C4-2B (cell line): ENCODE data around the gene SHANK1.

Experiments
- ZFX ChIP-seq: fragments of 450-650 bp; IDR thresholded peaks from 2 replicates; pipeline ENCODE4 v1.6.1; 2017
- TF ChIP-seq, protein P1 (sequence below): fragments of 450-650 bp; conservative IDR thresholded peaks from 2 replicates; pipeline ENCODE4 v1.5.1; 2017; ENCODE audit warnings: mild to moderate bottlenecking

DNA sequence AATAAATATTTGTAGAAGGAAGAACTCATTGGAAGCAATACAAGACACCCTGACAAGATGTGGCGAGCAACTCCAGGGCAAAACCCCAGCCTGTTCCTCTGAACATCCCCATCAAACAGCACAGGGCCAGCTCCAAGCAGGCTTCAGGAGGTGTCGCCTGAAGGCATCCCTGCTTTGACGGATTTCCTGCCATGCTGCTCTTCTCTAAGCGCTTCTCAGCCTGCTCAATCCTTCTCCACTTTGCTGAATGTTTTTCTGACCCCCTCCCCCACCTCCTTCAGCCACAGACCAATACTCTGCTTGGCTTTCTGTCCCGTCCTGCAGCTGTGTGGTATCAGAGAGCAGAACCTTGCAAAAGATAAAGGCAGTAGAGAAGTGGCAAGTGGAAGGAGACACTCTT is 42.0 kb downstream of the SHANK1 start:
- TF ChIP-seq, protein P1, sequence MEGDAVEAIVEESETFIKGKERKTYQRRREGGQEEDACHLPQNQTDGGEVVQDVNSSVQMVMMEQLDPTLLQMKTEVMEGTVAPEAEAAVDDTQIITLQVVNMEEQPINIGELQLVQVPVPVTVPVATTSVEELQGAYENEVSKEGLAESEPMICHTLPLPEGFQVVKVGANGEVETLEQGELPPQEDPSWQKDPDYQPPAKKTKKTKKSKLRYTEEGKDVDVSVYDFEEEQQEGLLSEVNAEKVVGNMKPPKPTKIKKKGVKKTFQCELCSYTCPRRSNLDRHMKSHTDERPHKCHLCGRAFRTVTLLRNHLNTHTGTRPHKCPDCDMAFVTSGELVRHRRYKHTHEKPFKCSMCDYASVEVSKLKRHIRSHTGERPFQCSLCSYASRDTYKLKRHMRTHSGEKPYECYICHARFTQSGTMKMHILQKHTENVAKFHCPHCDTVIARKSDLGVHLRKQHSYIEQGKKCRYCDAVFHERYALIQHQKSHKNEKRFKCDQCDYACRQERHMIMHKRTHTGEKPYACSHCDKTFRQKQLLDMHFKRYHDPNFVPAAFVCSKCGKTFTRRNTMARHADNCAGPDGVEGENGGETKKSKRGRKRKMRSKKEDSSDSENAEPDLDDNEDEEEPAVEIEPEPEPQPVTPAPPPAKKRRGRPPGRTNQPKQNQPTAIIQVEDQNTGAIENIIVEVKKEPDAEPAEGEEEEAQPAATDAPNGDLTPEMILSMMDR, result no peak
- no peak for TF ChIP-seq ZFX
